MM.1S (cell line): Measurements from ENCODE around the gene RNF38.

Experiments
- DNase-seq: peaks from one replicate; pipeline ENCODE4 v3.0.0-alpha.2; 2015
- H2AFZ ChIP-seq: fragments of 300-600 bp; sonication (generic); 2 replicates; pipeline ENCODE4 v1.6.0; 2016; ENCODE audit warnings: antibody characterized with exemption, low read length
- H3F3A ChIP-seq: fragments of 300-600 bp; sonication (generic); 2 replicates; pipeline ENCODE4 v1.6.1; 2016; ENCODE audit warnings: mild to moderate bottlenecking, antibody characterized with exemption, low read length, moderate library complexity, mixed read lengths; ENCODE audit not compliant: insufficient read depth
- H3K27ac ChIP-seq: fragments of 300-600 bp; sonication (generic); 2 replicates; pipeline ENCODE4 v1.5.1; 2016; ENCODE audit warnings: mild to moderate bottlenecking, low read length
- H3K27me3 ChIP-seq: fragments of 300-600 bp; sonication (generic); replicated peaks from 2 replicates; pipeline ENCODE4 v1.6.0; 2016; ENCODE audit warnings: low read length; ENCODE audit not compliant: insufficient read depth
- H3K36me3 ChIP-seq: fragments of 300-600 bp; sonication (generic); replicated peaks from 2 replicates; pipeline ENCODE4 v1.6.1; 2016; ENCODE audit warnings: mild to moderate bottlenecking, low read length, mixed read lengths; ENCODE audit not compliant: insufficient read depth
- H3K4me1 ChIP-seq: fragments of 300-600 bp; sonication (generic); 2 replicates; pipeline ENCODE4 v1.6.1; 2016; ENCODE audit warnings: low read length, mixed read lengths
- H3K4me2 ChIP-seq: fragments of 300-600 bp; sonication (generic); 2 replicates; pipeline ENCODE4 v1.6.0; 2016; ENCODE audit warnings: low read depth, low read length
- H3K4me3 ChIP-seq: fragments of 300-600 bp; sonication (generic); 2 replicates; pipeline ENCODE4 v1.5.1; 2016; ENCODE audit warnings: low read length, mixed read lengths
- H3K79me2 ChIP-seq: fragments of 300-600 bp; sonication (generic); 2 replicates; pipeline ENCODE4 v1.6.1; 2016; ENCODE audit warnings: mixed run types, low read length, mixed read lengths
- H3K9ac ChIP-seq: fragments of 300-600 bp; sonication (generic); 2 replicates; pipeline ENCODE4 v1.6.1; 2016; ENCODE audit warnings: low read length, mixed read lengths
- H3K9me2 ChIP-seq: fragments of 300-600 bp; sonication (generic); replicated peaks from 2 replicates; pipeline ENCODE4 v1.6.1; 2016; ENCODE audit warnings: mild to moderate bottlenecking, low read length, mixed read lengths; ENCODE audit not compliant: insufficient read depth
- H3K9me3 ChIP-seq: fragments of 300-600 bp; sonication (generic); replicated peaks from 2 replicates; pipeline ENCODE4 v1.6.1; 2016; ENCODE audit warnings: mild to moderate bottlenecking, low read length, mixed read lengths; ENCODE audit not compliant: insufficient read depth
- H4K20me1 ChIP-seq: fragments of 300-600 bp; sonication (generic); 2 replicates; pipeline ENCODE4 v1.6.1; 2016; ENCODE audit warnings: mild to moderate bottlenecking, low read length, moderate library complexity, mixed read lengths; ENCODE audit not compliant: insufficient read depth
- CTCF ChIP-seq: fragments of 300-600 bp; sonication (generic); IDR thresholded peaks from 2 replicates; pipeline ENCODE4 v1.5.1; 2016; ENCODE audit warnings: antibody characterized with exemption, low read length, mixed read lengths
- EZH2 ChIP-seq: fragments of 300-600 bp; sonication (generic); optimal IDR thresholded peaks from 2 replicates; pipeline ENCODE3; 2017; ENCODE audit warnings: low read depth, mild to moderate bottlenecking, antibody characterized with exemption, low read length, mixed read lengths
- EZH2phosphoT487 ChIP-seq: fragments of 300-600 bp; sonication (generic); IDR thresholded peaks from 2 replicates; pipeline ENCODE4 v1.6.1; 2018; ENCODE audit warnings: antibody characterized with exemption, low read length

RNF38 gene

GRCh38 chr9:36431078-36431477 is 31.0 kb upstream of the RNF38 start:
- Histone ChIP-seq H3K9me3 (no peaks in the 10 kb centered on the region), H3K9ac (no peak overlapping the region), H4K20me1 (no peaks in the 10 kb centered on the region), H3K27ac (no peak overlapping the region), H3K4me2 (no peak overlapping the region), H3K4me3 (no peak overlapping the region), H3K27me3 (no peaks in the 10 kb centered on the region), H3K4me1 (no peaks in the 10 kb centered on the region), H3K79me2 (0 out of 2 replicates have a peak, but pooled peaks cover 4% of the 10 kb centered on the region), H3K9me2 (no peaks in the 10 kb centered on the region), H3K36me3 (no peaks in the 10 kb centered on the region), H2AFZ (no peak overlapping the region), H3F3A (no peaks in the 10 kb centered on the region)
- TF ChIP-seq EZH2phosphoT487, result no peak
- TF ChIP-seq CTCF, result no peak
- TF ChIP-seq EZH2, result no peak
- DNase-seq, result no peak

GRCh38 chr9:36426945-36427344 is 26.9 kb upstream of the RNF38 start:
- DNase-seq, result no peak
- no peaks in the 10 kb centered on the region for H4K20me1 ChIP-seq
- H3K27ac ChIP-seq, result no peak overlapping the region
- peaks cover 8% of the 10 kb centered on the region; the same call in 1 of the 2 replicates for H3K79me2 ChIP-seq
- no peaks in the 10 kb centered on the region for H3K36me3 ChIP-seq
- H3K9me2 ChIP-seq, result no peaks in the 10 kb centered on the region
- no peak overlapping the region for H3K4me2 ChIP-seq
- H3F3A ChIP-seq, result no peaks in the 10 kb centered on the region
- no peaks in the 10 kb centered on the region for H3K9me3 ChIP-seq
- H3K27me3 ChIP-seq, result no peaks in the 10 kb centered on the region
- no peak overlapping the region for H3K9ac ChIP-seq
- no peaks in the 10 kb centered on the region for H3K4me1 ChIP-seq
- TF ChIP-seq CTCF (no peak), EZH2phosphoT487 (no peak), EZH2 (no peak)
- no peak overlapping the region for H2AFZ ChIP-seq
- H3K4me3 ChIP-seq, result no peak overlapping the region

- H2AFZ ChIP-seq, result no peak overlapping the region
- no peaks in the 10 kb centered on the region for H3K4me1 ChIP-seq
Measured at GRCh38 chr9:36426348-36426747, 26.3 kb upstream of the RNF38 start.

More at GRCh38 chr9:36426348-36426747, 26.3 kb upstream of the RNF38 start:
- Histone ChIP-seq H3K4me2 (no peak overlapping the region), H3K27ac (no peak overlapping the region), H3K79me2 (peaks cover 8% of the 10 kb centered on the region; the same call in 1 of the 2 replicates), H3K9me2 (no peaks in the 10 kb centered on the region), H3K4me3 (no peak overlapping the region), H3K36me3 (no peaks in the 10 kb centered on the region), H4K20me1 (no peaks in the 10 kb centered on the region), H3K9ac (no peak overlapping the region), H3F3A (no peaks in the 10 kb centered on the region), H3K9me3 (no peaks in the 10 kb centered on the region), H3K27me3 (no peaks in the 10 kb centered on the region)
- TF ChIP-seq EZH2 (no peak), EZH2phosphoT487 (no peak), CTCF (no peak)
- no peak for DNase-seq
